HUES6 (cell line): ENCODE measurements around the gene UEVLD.

ENCODE experiments used
- H3K27ac ChIP-seq: 2 replicates; pipeline ENCODE4 v1.7.0; 2013; ENCODE audit warnings: low read depth, mild to moderate bottlenecking, low read length, inconsistent platforms
- H3K27me3 ChIP-seq: 2 replicates; pipeline ENCODE4 v1.6.1; 2013; ENCODE audit warnings: low read length; ENCODE audit not compliant: control insufficient read depth, insufficient read depth
- H3K36me3 ChIP-seq: 2 replicates; pipeline ENCODE4 v1.6.1; 2013; ENCODE audit warnings: low read length; ENCODE audit not compliant: control insufficient read depth, insufficient read depth
- H3K4me1 ChIP-seq: 2 replicates; pipeline ENCODE4 v1.6.1; 2013; ENCODE audit warnings: low read length; ENCODE audit not compliant: control insufficient read depth, insufficient read depth
- H3K4me3 ChIP-seq: 2 replicates; pipeline ENCODE4 v1.5.1; 2013; ENCODE audit warnings: low read depth, low read length
- H3K9ac ChIP-seq: one replicate; pipeline ENCODE4 v1.6.1; 2013; ENCODE audit warnings: mild to moderate bottlenecking, low read length
- H3K9me3 ChIP-seq: 2 replicates; pipeline ENCODE4 v1.6.1; 2013; ENCODE audit warnings: low read depth, low read length; ENCODE audit not compliant: control insufficient read depth, insufficient read depth

Gene UEVLD

DNA sequence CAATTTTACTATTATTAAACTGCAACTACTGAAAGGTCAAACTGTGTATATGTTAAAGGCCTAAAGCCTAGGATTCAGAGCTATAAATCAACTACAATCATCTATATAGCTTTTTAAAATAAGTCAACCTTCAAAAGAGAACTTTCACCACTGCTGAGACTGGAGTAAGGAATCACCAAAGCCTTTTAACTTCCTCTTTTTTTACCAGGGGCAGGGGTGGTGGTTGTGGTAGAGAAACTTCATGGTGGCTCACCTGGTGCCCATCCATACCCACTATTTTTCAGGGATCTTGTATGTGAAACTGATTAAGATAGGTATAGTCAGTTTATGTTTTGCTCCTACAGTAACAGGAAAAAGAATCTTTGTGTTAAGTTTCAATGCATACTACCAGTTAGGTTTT lies 93.3 kb downstream of the UEVLD start:
- Histone ChIP-seq H3K9me3 (no peaks in the 10 kb centered on the region), H3K27ac (no peak overlapping the region), H3K27me3 (no peaks in the 10 kb centered on the region), H3K4me3 (no peak overlapping the region), H3K36me3 (peaks cover 54% of the 10 kb centered on the region), H3K9ac (no peak overlapping the region), H3K4me1 (no peaks in the 10 kb centered on the region)

DNA sequence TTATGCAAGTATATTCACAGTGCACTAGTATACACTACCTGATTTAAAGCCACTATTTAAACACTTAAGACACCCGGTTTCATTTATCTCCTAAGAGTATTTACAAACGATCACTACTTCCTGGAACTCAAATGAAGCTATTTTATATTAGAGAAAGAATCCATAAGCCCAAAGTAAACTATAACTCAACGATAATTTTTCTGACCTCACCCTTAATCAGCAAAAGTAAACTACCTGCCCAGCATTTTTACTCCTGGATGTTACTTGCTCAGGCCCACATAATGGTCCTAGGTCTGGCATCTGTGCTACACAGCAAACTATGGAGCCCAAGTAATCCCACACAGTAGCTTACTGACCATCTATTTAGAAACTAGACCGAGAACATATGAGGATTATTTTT lies 95.2 kb downstream of the UEVLD start:
- no peaks in the 10 kb centered on the region for H3K4me1 ChIP-seq
- no peaks in the 10 kb centered on the region for H3K27me3 ChIP-seq
- H3K4me3 ChIP-seq, result no peak overlapping the region
- H3K9me3 ChIP-seq, result no peaks in the 10 kb centered on the region
- no peak overlapping the region for H3K9ac ChIP-seq
- H3K27ac ChIP-seq, result no peak overlapping the region
- H3K36me3 ChIP-seq, result peaks cover 54% of the 10 kb centered on the region

DNA sequence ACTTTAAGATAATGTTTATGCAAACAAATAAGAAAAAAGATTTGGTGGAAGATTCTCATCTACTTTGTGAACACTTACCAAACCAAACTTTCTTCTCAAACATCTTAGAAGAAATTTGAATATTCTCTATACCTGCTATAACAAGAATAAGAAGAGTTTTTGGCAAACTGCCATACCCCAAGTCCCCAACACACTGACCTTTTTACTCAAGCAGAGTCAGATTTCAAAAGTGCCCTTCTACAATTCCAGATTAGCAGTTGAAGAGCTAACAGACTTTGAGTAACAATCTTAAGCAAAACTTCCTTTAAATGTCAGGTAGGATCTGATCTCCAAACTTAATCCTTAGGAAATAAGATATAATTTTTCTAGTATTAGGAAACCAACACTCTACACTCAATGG lies 95.6 kb downstream of the UEVLD start:
- no peaks in the 10 kb centered on the region for H3K4me1 ChIP-seq
- no peak overlapping the region for H3K4me3 ChIP-seq
- H3K27me3 ChIP-seq, result no peaks in the 10 kb centered on the region
- H3K27ac ChIP-seq, result no peak overlapping the region
- H3K9ac ChIP-seq, result no peak overlapping the region
- H3K9me3 ChIP-seq, result no peaks in the 10 kb centered on the region
- peaks cover 50% of the 10 kb centered on the region for H3K36me3 ChIP-seq

DNA sequence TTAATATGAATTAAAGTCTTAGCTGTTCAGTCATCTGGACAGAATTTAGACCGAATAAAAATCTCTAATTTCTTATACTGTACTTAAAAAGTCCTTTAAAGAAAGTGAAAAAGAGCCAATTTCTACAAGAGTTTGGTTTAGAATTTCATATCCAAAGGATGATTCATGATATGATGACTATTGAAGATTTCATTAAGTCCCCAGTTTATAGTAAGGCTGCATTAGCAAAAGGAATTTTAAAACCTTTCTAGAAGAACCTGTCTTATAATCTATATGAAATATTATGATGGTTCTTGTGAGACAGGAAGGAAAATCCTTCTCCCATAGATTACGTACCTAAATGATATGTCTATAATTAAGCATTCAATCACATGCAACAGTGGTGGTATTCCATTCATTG lies 96.6 kb downstream of the UEVLD start:
- Histone ChIP-seq H3K4me1 (no peaks in the 10 kb centered on the region), H3K9ac (no peak overlapping the region), H3K36me3 (peaks cover 45% of the 10 kb centered on the region), H3K27me3 (no peaks in the 10 kb centered on the region), H3K9me3 (no peaks in the 10 kb centered on the region), H3K4me3 (no peak overlapping the region), H3K27ac (no peak overlapping the region)

DNA sequence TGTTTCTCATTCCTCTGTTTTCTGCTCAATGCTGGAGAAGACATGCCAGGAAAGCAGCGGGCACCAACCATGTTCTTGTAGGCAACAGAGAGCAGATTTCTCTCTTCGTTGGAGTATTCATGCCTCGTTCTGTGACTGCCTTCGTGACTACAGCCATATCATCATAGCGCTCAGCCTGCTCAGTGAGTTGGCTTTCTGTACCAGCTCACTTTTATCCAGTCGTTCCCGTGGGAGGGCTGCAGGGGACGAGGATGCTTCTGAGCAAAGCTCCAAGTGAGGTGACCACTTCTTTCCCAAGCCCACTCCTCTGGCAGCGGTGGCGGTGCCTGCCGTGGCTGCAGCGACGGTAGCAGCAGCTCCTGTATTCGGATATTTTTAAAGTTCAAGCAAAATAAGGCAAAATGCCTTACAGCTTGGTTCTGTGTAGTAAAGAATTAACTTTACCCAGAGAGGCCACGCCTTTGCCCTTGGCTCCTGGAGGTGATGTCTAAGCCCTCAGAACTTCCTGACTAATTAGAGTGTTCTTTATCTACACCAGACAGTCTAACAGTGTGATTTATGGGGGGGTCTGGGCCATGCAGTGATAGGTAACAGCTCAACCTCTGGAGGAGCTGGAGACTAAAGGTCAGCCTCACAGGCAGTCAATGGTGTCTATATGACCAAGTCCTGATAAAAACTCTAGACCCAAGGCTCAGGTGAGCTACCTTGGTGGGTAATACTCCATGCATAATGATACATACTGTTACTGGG lies 97.6 kb downstream of the UEVLD start:
- Histone ChIP-seq H3K9ac (no peak overlapping the region), H3K9me3 (no peaks in the 10 kb centered on the region), H3K4me1 (no peaks in the 10 kb centered on the region), H3K27ac (no peak overlapping the region), H3K36me3 (peaks cover 42% of the 10 kb centered on the region), H3K4me3 (no peak overlapping the region), H3K27me3 (no peaks in the 10 kb centered on the region)

DNA sequence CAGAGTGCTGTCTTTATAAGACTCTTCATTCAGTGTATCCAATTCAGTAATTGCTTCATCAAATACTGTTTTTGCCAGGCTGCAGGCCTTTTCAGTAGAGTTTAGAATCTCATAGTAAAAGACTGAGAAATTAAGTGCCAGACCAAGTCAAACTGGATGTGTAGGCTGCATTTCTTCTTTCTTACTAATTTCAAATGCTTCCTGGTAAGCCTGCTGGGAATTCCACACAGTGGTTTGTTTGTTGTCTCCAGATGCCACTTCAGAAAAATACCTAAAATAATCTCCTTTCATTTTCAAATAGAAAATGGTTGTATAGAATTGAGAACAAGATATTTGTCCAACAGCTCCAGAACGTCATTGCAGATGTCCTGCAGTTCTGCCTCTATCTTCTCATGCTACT lies 98.2 kb downstream of the UEVLD start:
- Histone ChIP-seq H3K27ac (no peak overlapping the region), H3K4me3 (no peak overlapping the region), H3K9ac (no peak overlapping the region), H3K9me3 (no peaks in the 10 kb centered on the region), H3K27me3 (no peaks in the 10 kb centered on the region), H3K36me3 (peaks cover 47% of the 10 kb centered on the region), H3K4me1 (no peaks in the 10 kb centered on the region)

DNA sequence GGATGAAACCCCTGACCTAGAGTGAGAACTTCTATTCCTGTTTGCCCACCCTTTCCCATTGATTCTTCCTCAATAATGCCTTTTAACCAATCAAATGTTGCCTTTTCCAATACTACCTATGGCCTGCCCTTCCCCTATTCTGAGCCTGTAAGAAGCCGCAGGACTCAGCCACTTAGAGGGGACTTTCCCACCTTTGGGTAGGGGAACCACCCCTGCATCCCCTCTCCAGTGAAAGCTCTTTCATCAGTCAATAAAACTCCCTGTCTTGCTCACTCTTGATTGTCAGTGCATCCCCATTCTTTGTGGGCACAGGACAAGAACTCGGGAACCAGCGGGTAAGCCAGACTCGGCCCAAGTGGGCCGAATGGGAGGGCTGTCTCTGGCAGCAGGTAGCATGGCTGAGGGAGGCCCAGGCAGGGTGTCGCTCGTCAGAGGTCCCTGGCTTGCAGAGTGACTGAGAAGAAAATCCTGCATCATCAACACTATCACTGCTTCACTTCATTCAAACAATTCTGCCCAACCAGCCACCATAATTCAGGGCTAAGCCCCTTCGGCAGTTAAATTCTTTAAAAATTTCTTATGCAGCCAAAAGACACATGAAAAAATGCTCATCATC lies 102.5 kb downstream of the UEVLD start:
- no peak overlapping the region for H3K4me3 ChIP-seq
- peaks cover 65% of the 10 kb centered on the region for H3K36me3 ChIP-seq
- no peak overlapping the region for H3K27ac ChIP-seq
- H3K9me3 ChIP-seq, result no peaks in the 10 kb centered on the region
- H3K27me3 ChIP-seq, result no peaks in the 10 kb centered on the region
- no peak overlapping the region for H3K9ac ChIP-seq
- H3K4me1 ChIP-seq, result no peaks in the 10 kb centered on the region
